ENCODE results near the gene MMP14. TPM values are rescaled to one million over a fixed set of nuclear protein-coding genes. Genes with fewer than 3 reads are reported as not detected.

The MMP14 gene
- total and polyA plus RNA-seq, 9 of the 15 experiments (the other 6 are each of a cell fraction or from before 2014, with no cell fraction given) = 0.36 to 5.8 (median 1.3) TPM; not detected in 2

DNA sequence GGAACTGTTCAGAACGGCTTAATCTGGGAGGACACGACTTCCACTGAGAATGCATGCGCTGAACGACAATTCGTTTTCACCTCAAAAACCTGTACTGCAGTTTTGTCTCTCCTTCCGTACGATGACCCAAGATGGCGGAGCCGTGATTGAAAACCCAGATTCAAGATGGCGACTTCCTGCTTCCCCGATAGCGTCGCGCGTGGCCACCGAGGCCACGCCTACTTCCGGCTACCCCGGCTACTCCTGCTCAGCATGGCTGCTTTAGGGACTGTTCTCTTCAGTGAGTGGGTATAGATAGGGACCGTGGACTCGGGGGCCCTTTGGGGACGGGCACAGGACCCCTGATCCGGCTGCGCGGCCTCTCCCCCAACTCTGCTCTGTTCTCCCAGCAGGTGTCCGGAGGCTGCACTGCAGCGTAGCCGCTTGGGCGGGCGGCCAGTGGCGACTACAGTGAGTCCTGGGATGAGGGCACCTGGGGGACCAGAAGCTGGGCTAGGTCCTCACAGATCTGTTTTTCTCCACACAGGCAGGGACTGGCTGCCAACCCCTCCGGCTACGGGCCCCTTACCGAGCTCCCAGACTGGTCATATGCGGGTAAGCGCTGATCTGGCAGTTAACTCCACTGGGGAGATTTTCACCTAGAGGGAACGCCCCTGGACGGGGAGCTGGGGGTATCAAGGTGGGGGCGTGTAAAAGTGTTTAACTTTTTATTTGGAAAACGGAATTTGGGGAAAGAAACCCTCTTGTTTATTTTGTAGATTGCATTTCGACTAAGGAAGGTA, 6.5 kb upstream of the MMP14 start, which contains the start of gene MRPL52 (continued):
- TF ChIP-seq, protein P1, sequence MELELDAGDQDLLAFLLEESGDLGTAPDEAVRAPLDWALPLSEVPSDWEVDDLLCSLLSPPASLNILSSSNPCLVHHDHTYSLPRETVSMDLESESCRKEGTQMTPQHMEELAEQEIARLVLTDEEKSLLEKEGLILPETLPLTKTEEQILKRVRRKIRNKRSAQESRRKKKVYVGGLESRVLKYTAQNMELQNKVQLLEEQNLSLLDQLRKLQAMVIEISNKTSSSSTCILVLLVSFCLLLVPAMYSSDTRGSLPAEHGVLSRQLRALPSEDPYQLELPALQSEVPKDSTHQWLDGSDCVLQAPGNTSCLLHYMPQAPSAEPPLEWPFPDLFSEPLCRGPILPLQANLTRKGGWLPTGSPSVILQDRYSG (tag; conservative IDR thresholded peaks at IDR 0.05; ENCODE audit: low read depth) = 0 out of 2 replicates have a peak, but pooled peaks have one; percentile 59
- TF ChIP-seq ZFX (CRISPR knock-in tag; IDR thresholded peaks at IDR 0.05) (no peak), SOX6 (IDR thresholded peaks at IDR 0.05) (no peak), ZNF57 (CRISPR knock-in tag; IDR thresholded peaks at IDR 0.05) (no peak), POU5F1 (IDR thresholded peaks at IDR 0.05; ENCODE audit: borderline replicate concordance, low read depth, low read length, partially characterized antibody) (peak; percentile 41), NFE2L1 (tag; IDR thresholded peaks at IDR 0.05; ENCODE audit: borderline replicate concordance, low read depth) (no peak), ZBTB8A (IDR thresholded peaks at IDR 0.05; ENCODE audit: partially characterized antibody) (no peak), DMBX1 (CRISPR knock-in tag; IDR thresholded peaks at IDR 0.05; ENCODE audit: borderline replicate concordance) (0 out of 2 replicates have a peak, but pooled peaks have one; percentile 47), TSC22D4 (tag; IDR thresholded peaks at IDR 0.05) (no peak), CHD4 (IDR thresholded peaks at IDR 0.05; ENCODE audit: insufficient read depth, insufficient replicate concordance, low read depth, low read length, poor library complexity, severe bottlenecking) (no peak)
- TF ChIP-seq, protein P2, sequence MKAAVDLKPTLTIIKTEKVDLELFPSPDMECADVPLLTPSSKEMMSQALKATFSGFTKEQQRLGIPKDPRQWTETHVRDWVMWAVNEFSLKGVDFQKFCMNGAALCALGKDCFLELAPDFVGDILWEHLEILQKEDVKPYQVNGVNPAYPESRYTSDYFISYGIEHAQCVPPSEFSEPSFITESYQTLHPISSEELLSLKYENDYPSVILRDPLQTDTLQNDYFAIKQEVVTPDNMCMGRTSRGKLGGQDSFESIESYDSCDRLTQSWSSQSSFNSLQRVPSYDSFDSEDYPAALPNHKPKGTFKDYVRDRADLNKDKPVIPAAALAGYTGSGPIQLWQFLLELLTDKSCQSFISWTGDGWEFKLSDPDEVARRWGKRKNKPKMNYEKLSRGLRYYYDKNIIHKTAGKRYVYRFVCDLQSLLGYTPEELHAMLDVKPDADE (conservative IDR thresholded peaks at IDR 0.05; ENCODE audit: control insufficient read depth, low read depth, low read length) = peak; percentile 72; the same call in 1 of the 2 replicates
- TF ChIP-seq, protein P3, sequence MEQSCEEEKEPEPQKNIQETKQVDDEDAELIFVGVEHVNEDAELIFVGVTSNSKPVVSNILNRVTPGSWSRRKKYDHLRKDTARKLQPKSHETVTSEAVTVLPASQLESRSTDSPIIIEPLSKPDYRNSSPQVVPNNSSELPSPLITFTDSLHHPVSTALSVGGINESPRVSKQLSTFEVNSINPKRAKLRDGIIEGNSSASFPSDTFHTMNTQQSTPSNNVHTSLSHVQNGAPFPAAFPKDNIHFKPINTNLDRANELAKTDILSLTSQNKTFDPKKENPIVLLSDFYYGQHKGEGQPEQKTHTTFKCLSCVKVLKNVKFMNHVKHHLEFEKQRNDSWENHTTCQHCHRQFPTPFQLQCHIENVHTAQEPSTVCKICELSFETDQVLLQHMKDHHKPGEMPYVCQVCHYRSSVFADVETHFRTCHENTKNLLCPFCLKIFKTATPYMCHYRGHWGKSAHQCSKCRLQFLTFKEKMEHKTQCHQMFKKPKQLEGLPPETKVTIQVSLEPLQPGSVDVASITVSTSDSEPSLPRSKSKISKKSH (CRISPR knock-in tag; IDR thresholded peaks at IDR 0.05) = no peak
- TF ChIP-seq, protein P4, sequence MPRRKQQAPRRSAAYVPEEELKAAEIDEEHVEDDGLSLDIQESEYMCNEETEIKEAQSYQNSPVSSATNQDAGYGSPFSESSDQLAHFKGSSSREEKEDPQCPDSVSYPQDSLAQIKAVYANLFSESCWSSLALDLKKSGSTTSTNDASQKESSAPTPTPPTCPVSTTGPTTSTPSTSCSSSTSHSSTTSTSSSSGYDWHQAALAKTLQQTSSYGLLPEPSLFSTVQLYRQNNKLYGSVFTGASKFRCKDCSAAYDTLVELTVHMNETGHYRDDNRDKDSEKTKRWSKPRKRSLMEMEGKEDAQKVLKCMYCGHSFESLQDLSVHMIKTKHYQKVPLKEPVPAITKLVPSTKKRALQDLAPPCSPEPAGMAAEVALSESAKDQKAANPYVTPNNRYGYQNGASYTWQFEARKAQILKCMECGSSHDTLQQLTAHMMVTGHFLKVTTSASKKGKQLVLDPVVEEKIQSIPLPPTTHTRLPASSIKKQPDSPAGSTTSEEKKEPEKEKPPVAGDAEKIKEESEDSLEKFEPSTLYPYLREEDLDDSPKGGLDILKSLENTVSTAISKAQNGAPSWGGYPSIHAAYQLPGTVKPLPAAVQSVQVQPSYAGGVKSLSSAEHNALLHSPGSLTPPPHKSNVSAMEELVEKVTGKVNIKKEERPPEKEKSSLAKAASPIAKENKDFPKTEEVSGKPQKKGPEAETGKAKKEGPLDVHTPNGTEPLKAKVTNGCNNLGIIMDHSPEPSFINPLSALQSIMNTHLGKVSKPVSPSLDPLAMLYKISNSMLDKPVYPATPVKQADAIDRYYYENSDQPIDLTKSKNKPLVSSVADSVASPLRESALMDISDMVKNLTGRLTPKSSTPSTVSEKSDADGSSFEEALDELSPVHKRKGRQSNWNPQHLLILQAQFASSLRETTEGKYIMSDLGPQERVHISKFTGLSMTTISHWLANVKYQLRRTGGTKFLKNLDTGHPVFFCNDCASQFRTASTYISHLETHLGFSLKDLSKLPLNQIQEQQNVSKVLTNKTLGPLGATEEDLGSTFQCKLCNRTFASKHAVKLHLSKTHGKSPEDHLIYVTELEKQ (CRISPR knock-in tag; IDR thresholded peaks at IDR 0.05) = no peak
- TF ChIP-seq, protein P5, sequence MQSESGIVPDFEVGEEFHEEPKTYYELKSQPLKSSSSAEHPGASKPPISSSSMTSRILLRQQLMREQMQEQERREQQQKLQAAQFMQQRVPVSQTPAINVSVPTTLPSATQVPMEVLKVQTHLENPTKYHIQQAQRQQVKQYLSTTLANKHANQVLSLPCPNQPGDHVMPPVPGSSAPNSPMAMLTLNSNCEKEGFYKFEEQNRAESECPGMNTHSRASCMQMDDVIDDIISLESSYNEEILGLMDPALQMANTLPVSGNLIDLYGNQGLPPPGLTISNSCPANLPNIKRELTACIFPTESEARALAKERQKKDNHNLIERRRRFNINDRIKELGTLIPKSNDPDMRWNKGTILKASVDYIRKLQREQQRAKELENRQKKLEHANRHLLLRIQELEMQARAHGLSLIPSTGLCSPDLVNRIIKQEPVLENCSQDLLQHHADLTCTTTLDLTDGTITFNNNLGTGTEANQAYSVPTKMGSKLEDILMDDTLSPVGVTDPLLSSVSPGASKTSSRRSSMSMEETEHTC (IDR thresholded peaks at IDR 0.05) = no peak
- TF ChIP-seq, protein P6, sequence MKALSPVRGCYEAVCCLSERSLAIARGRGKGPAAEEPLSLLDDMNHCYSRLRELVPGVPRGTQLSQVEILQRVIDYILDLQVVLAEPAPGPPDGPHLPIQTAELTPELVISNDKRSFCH (CRISPR knock-in tag; IDR thresholded peaks at IDR 0.05) = no peak
- TF ChIP-seq, protein P6 (tag; IDR thresholded peaks at IDR 0.05) = peak; percentile 80

Measured in K562 (cell line).